ENCODE data around the gene SORCS2.
A peak's percentile ranks its signal among the peaks of the same experiment; 100 is the strongest.

The SORCS2 gene

DNA sequence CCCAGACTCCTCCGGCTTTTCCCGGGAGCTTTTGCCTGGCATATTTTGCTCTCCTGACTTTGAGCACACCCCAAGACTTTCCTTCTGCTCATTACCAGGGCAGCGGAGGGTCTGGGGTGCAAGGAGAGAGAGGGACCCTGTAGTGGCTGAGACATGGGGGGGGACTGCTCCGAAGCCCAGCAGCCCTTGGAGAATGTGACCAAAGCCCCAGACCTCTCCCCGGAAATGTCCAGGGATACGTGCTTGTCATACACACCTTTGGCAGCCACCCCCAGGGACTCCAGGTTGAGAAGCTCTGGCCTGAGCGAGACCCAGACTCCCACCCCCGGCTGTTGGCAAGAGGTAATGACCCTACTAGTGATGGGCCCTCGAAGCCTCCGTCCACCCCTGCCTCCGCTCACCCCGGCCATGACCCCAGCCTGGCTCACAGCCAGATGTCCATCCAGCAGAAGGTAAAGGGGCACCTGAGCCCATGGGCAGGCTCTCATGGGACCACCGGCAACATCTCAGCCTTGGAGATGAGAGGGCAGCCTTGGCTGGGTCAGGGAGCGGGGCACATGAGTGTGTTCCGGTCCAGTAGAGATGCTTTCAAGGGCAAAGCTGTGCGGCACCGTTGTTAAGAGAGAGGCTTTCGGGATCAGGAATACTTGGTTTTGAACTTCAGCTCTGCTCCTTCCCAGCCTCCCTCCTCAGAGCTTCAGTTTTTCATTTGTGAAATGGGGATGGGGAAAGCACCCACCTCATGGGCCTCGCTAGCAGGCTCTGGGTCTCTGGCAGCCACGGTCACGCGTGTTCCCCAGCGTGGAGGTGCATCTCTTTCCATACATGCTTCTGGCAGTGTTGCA is 240.4 kb downstream of the SORCS2 start:
- DNase-seq (ENCODE audit: low read depth) = no peak
- TF ChIP-seq, protein P1, sequence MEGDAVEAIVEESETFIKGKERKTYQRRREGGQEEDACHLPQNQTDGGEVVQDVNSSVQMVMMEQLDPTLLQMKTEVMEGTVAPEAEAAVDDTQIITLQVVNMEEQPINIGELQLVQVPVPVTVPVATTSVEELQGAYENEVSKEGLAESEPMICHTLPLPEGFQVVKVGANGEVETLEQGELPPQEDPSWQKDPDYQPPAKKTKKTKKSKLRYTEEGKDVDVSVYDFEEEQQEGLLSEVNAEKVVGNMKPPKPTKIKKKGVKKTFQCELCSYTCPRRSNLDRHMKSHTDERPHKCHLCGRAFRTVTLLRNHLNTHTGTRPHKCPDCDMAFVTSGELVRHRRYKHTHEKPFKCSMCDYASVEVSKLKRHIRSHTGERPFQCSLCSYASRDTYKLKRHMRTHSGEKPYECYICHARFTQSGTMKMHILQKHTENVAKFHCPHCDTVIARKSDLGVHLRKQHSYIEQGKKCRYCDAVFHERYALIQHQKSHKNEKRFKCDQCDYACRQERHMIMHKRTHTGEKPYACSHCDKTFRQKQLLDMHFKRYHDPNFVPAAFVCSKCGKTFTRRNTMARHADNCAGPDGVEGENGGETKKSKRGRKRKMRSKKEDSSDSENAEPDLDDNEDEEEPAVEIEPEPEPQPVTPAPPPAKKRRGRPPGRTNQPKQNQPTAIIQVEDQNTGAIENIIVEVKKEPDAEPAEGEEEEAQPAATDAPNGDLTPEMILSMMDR (conservative IDR thresholded peaks at IDR 0.05; ENCODE audit: low read length) = no peak

DNA sequence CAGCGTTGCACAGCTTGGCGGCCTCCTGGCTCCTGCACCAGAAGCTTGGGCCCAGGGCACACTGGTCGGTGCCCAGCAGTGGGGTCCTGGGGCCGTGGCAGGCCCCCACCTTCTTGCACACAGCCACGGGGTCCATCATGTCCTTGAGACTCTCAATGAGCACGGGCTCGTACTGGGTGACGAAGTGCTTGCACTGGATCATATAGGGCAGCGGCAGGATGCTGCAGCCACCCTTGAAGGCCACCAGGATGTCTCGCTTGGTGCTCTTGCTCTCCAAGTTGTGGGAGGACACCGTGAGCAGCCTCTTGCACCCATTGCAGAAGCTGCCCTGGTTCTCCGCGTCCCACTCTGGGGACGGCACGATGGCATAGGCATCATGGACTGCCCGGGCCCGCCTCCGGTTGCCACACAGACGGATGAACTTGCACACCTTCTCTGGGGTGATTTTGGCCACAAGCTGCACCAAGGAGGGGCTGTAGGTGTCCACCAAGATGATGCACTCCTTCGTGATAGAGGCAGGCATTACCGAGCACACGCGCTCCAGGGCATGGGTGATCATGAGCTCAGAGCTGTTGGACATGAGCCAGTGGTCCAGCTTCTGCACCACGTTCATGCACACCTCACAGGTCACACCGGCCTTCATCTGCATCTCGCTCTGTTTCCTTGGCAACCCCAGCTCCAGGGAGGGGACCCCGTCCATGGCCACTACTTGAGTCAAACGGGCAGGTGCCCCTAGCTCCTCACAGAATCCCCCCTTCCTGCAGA is 241.2 kb downstream of the SORCS2 start:
- no peak for DNase-seq (ENCODE audit: low read depth)
- TF ChIP-seq, protein P1 (conservative IDR thresholded peaks at IDR 0.05; ENCODE audit: low read length) = no peak
- H3K4me3 ChIP-seq (ENCODE audit: low read length) = no peak overlapping the region

More for the DNA sequence above, 240.4 kb downstream of the SORCS2 start:
- H3K4me3 ChIP-seq (ENCODE audit: low read length) = no peak overlapping the region

DNA sequence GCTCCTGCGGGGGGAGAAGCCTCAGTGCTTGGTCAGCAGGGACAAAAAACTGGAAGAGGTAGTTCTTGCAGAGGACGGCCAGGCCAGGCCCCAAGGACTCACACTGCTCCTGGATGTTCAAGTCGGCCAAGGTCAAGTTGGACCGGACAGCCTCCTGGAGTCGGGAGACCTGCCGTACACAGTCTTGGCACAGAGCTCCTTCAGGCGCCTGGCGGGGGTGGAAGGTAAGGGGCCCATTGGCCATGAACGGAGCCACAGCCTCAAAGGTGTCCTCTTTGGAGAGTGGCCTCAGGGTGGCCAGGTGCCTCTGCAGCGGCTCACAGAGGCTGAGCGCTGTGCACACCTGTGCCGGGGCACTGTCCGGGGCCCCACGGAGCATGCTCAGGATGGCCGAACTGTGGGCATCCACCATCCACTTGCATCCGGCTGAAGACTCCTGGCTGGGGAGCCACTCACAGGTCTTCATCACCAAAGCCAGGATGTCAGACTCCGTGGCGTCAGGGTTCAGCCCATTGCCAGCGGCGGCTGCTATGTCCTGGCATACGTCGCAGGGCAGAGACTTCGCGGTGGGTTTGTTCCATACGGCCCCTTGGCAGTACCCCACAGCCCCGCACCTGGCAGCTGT is 241.9 kb downstream of the SORCS2 start:
- TF ChIP-seq, protein P1 (conservative IDR thresholded peaks at IDR 0.05; ENCODE audit: low read length) = no peak
- H3K4me3 ChIP-seq (ENCODE audit: low read length) = no peak overlapping the region
- no peak for DNase-seq (ENCODE audit: low read depth)

DNA sequence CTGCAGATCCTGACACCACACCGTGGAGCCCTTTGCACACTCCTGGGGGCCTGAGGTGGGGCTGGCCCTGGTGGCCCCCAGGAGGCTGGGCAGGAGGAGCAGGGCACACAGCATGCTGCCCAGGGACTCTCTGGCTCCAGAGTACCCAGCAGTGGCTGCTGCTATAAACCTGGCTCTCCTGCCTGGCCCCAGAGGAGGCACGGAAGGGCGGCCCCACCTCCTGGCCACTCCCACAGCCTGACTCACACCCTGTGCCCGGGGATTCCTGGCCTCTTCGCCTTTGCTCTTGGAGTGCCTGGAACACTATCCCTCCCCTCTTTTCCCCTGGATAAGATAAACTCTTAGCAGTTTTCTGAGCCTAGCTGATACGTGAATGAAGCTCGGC is 242.4 kb downstream of the SORCS2 start, which contains the start of gene PSAPL1:
PSAPL1 (minus strand) TSS at position 165 of the 385 bp plus-strand sequence; CDS start at position 114, 51 bp downstream.
- TF ChIP-seq, protein P1 (conservative IDR thresholded peaks at IDR 0.05; ENCODE audit: low read length) = no peak
- no peak within 1 kb of the TSS for H3K4me3 ChIP-seq (ENCODE audit: low read length)
- DNase-seq (ENCODE audit: low read depth) = peak; percentile 10

DNA sequence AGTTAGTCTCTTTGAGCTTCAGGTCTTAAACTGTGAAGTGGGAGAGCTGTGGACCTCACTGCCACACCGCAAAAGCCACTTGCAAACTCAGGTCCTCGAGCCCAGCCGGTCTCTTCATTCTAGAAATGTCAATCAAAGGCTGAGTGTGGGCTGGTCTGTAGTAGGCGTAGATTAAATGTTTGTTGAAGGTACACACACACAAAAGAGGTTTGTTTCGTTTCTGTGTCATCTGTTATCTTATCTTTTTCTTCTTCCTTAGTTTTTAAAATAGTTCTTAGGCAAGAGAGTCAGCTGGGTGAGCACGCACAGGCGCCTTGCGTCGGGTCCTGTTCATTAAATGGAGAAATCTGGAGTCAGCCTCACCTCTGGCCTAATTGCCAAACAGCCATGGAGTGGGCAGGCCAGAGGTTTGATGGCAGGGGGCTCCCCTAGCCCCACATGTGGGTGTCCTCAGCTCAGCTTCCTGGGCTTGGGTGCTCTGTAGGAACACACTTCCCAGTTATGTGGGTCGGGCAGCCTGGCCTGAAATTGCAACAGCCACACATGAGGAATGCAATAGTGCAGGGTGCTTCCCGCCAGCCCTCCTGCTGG is 243.2 kb downstream of the SORCS2 start:
- TF ChIP-seq, protein P1 (conservative IDR thresholded peaks at IDR 0.05; ENCODE audit: low read length) = no peak
- no peak overlapping the region for H3K4me3 ChIP-seq (ENCODE audit: low read length)

DNA sequence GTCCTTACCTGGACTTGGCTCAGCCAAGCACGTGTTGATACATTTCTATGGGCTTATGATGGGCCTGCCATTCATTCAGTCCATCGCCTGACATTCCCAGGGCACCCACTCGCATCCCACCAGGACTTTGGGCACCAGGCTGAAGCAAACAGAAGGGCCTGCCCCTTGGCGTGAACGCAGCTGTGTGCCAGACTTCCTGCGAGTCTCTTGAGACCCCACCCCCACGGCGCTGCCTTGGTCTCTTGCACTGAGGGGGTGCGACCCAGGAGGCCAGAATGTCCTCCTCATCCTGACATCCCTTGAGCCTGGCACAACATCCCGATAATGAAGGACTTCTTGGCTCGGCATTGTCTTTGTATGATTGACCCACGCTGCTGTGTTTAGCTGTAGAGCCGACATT is 243.9 kb downstream of the SORCS2 start:
- no peak for DNase-seq (ENCODE audit: low read depth)
- TF ChIP-seq, protein P1 (conservative IDR thresholded peaks at IDR 0.05; ENCODE audit: low read length) = no peak
- no peak overlapping the region for H3K4me3 ChIP-seq (ENCODE audit: low read length)

More for the DNA sequence above, 243.2 kb downstream of the SORCS2 start:
- no peak for DNase-seq (ENCODE audit: low read depth)

All from AG10803 (cell line).